Transverse colon (tissue), 4 donors: Measurements from ENCODE around the gene ASTN1. TPM values are rescaled to one million over a fixed set of nuclear protein-coding genes. Genes with fewer than 3 reads are reported as not detected.

Experiments
- DNase-seq: peaks from one replicate; pipeline ENCODE4 v3.0.0-alpha.2; 2019
- H3K27ac ChIP-seq, 4 donors: fragments of 200-600 bp; sonication (generic); 2 replicates each; pipeline ENCODE4 v1.5.1; 2016 to 2018; ENCODE audit warnings: inconsistent platforms in 4 of 4
- H3K27me3 ChIP-seq: fragments of 200-600 bp; sonication (generic); 2 replicates; pipeline ENCODE4 v1.5.1; 2017; ENCODE audit warnings: inconsistent platforms
- H3K36me3 ChIP-seq, 4 donors: fragments of 200-600 bp; sonication (generic); 2 replicates each; pipeline ENCODE4 v1.5.1; 2017 to 2019; ENCODE audit warnings: inconsistent platforms in 4 of 4
- H3K4me1 ChIP-seq, 4 donors: fragments of 200-600 bp; sonication (generic); 2 replicates each; pipeline ENCODE4 v1.5.1; 2017 to 2020; ENCODE audit warnings: inconsistent platforms in 4 of 4
- H3K4me3 ChIP-seq, 4 donors: fragments of 200-600 bp; sonication (generic); 1 replicate in 1 of 4; 2 replicates in 3 of 4; pipeline versions ENCODE4 v1.5.1 to v1.6.1; 2017 to 2019; ENCODE audit warnings: inconsistent platforms in 4 of 4
- H3K9me3 ChIP-seq, 2 donors: fragments of 200-600 bp; sonication (generic); 2 replicates each; pipeline ENCODE4 v1.5.1; 2017 to 2019; ENCODE audit warnings: inconsistent platforms in 2 of 2
- CTCF ChIP-seq, 5 experiments: fragments of 200-600 bp in 3 of 5; fragments of 450-650 bp in 2 of 5; sonication (generic) in 3 of 5; IDR thresholded peaks; 1 replicate in 2 of 5; 2 replicates in 3 of 5; pipeline ENCODE4 v1.5.1; 2016 to 2017; ENCODE audit warnings: antibody characterized with exemption in 5 of 5, inconsistent platforms in 3 of 5, mild to moderate bottlenecking in 2 of 5, moderate library complexity in 1 of 5
- EP300 ChIP-seq: sonication (generic); formaldehyde crosslinking; IDR thresholded peaks from one replicate; pipeline ENCODE4 v1.6.1; 2017; ENCODE audit warnings: antibody characterized with exemption, low read depth
- POLR2A ChIP-seq: fragments of 450-650 bp; IDR thresholded peaks from one replicate; pipeline ENCODE4 v1.6.1; 2016; ENCODE audit warnings: antibody characterized with exemption, mild to moderate bottlenecking, moderate library complexity
- POLR2AphosphoS5 ChIP-seq, 3 donors: sonication (generic); formaldehyde crosslinking; IDR thresholded peaks; one replicate each; pipeline ENCODE4 v1.6.1; 2016; ENCODE audit warnings: antibody characterized with exemption in 3 of 3
- WGBS, 2 donors: methylation state at CpG; one replicate each; pipeline ENCODE4 v1.1.5; 2018; ENCODE audit warnings: low coverage in 1 of 2; 5-methylcytosine and 5-hydroxymethylcytosine counted together
- in situ Hi-C, 4 donors: fragments of 200-750 bp; cut with MboI; loops; one replicate each; pipeline versions ENCODE4 v1.15.0 to v1.15.1; 2017; ENCODE audit warnings: low sequenced_read_pairs in 3 of 4, low pct_ligation_motif_present in 1 of 4, low pct_unique_long_range_greater_than_20kb in 1 of 4
- intact Hi-C: fragments of 100-400 bp; cut with DNase I; formaldehyde crosslinking; loops from one replicate; pipeline ENCODE4 v1.15.1; 2023; ENCODE audit warnings: low total_unique reads
- total RNA-seq, 4 donors: library from RNA; depleted of rRNA; stranded (reverse); fragments of >200 nt; gene quantifications; one replicate each; pipeline ENCODE4 v1.1.0, GENCODE V29; 2016

The ASTN1 gene
- total RNA-seq, 4 donors from 2014 or later, result 0.27 to 3.0 (median 0.74) TPM

- no peak overlapping the region for H3K27ac ChIP-seq
- in situ Hi-C loops, result no loop called here
Observed at GRCh38 chr1:176989754-176990153, 174.8 kb downstream of the ASTN1 start.

GRCh38 chr1:176989023-176989422 is 175.5 kb downstream of the ASTN1 start:
- Histone ChIP-seq H3K4me3 (no peak overlapping the region), H3K27me3 (no peaks in the 10 kb centered on the region), H3K9me3 (no peaks in the 10 kb centered on the region), H3K4me1 (no peaks in the 10 kb centered on the region), H3K36me3 (no peaks in the 10 kb centered on the region), H3K27ac (no peak overlapping the region)
- WGBS, 2 donors, result 71 to 81% methylated on average over 1 of the region's 1 CpG
- in situ Hi-C loops (no loop called here), intact Hi-C loops (no loop called here)
- no peak for DNase-seq
- TF ChIP-seq CTCF (IDR thresholded peaks at IDR 0.05) (no peak), POLR2AphosphoS5 (IDR thresholded peaks at IDR 0.05) (no peak), POLR2A (no peak), EP300 (no peak)

More at GRCh38 chr1:176989754-176990153, 174.8 kb downstream of the ASTN1 start:
- no peaks in the 10 kb centered on the region for H3K36me3 ChIP-seq
- H3K4me1 ChIP-seq, result no peaks in the 10 kb centered on the region
- 79 to 86% methylated on average over 1 of the region's 1 CpG for WGBS, 2 donors
- TF ChIP-seq POLR2A, result no peak
- TF ChIP-seq CTCF (IDR thresholded peaks at IDR 0.05), result no peak
- TF ChIP-seq EP300, result no peak
- no peak for TF ChIP-seq POLR2AphosphoS5 (IDR thresholded peaks at IDR 0.05)
- no peaks in the 10 kb centered on the region for H3K9me3 ChIP-seq
- intact Hi-C loops, result no loop called here
- H3K27me3 ChIP-seq, result no peaks in the 10 kb centered on the region
- no peak overlapping the region for H3K4me3 ChIP-seq
- DNase-seq, result no peak

- in situ Hi-C loops (no loop called here), intact Hi-C loops (no loop called here)
- no peak for DNase-seq
- Histone ChIP-seq H3K9me3 (no peaks in the 10 kb centered on the region), H3K4me3 (no peak overlapping the region), H3K36me3 (no peaks in the 10 kb centered on the region), H3K4me1 (no peaks in the 10 kb centered on the region), H3K27ac (no peak overlapping the region), H3K27me3 (no peaks in the 10 kb centered on the region)
- TF ChIP-seq EP300 (no peak), POLR2AphosphoS5 (IDR thresholded peaks at IDR 0.05) (no peak), CTCF (IDR thresholded peaks at IDR 0.05) (no peak), POLR2A (no peak)
Observed at GRCh38 chr1:176987016-176987415, 177.5 kb downstream of the ASTN1 start.

GRCh38 chr1:176983731-176984130 is 180.8 kb downstream of the ASTN1 start:
- in situ Hi-C loops, result no loop called here
- no peaks in the 10 kb centered on the region for H3K4me1 ChIP-seq

More at GRCh38 chr1:176983731-176984130, 180.8 kb downstream of the ASTN1 start:
- intact Hi-C loops, result no loop called here
- H3K9me3 ChIP-seq, result no peaks in the 10 kb centered on the region
- TF ChIP-seq EP300, result no peak
- TF ChIP-seq POLR2AphosphoS5 (IDR thresholded peaks at IDR 0.05), result no peak
- no peak for TF ChIP-seq CTCF (IDR thresholded peaks at IDR 0.05)
- no peaks in the 10 kb centered on the region for H3K36me3 ChIP-seq
- no peaks in the 10 kb centered on the region for H3K27me3 ChIP-seq
- no peak overlapping the region for H3K4me3 ChIP-seq
- H3K27ac ChIP-seq, result no peak overlapping the region
- no peak for DNase-seq
- WGBS, 2 donors, result 79 to 84% methylated on average over 5 of the region's 5 CpGs
